ENCODE data around the gene FAM234B. TPM values are rescaled to one million over a fixed set of nuclear protein-coding genes. Genes with fewer than 3 reads are reported as not detected.

Gene FAM234B
- total and polyA plus RNA-seq, 2 of the 8 experiments (the other 6 are each of a cell fraction or from before 2014, with no cell fraction given): 12.5 to 29.1 TPM

GRCh38 chr12:13041224-13041623 lies 3.0 kb upstream of the FAM234B start:
- Histone ChIP-seq H3K27ac (ENCODE audit: low read depth, low read length) (no peak overlapping the region), H3K4me3 (ENCODE audit: extremely low read depth in 1 of 4, insufficient read depth in 2 of 4, low read depth in 3 of 4, low read length in 4 of 4) (no peak overlapping the region), H3K14ac (ENCODE audit: insufficient read length) (no peak overlapping the region), H3K27me3 (replicated peaks in 1 of 4; ENCODE audit: control insufficient read depth in 3 of 4, extremely low read depth in 1 of 4, insufficient read depth in 3 of 4, low read length in 3 of 4) (no peaks in the 10 kb centered on the region), H3K9me3 (ENCODE audit: insufficient read depth in 2 of 2, low read depth in 1 of 2, low read length in 1 of 2) (no peaks in the 10 kb centered on the region), H4K20me1 (replicated peaks in 1 of 2; ENCODE audit: control insufficient read depth in 1 of 2, insufficient read depth in 2 of 2, low read length in 2 of 2) (no peaks in the 10 kb centered on the region), H2BK120ac (replicated peaks; ENCODE audit: low read depth, low read length) (no peak overlapping the region), H3K79me2 (ENCODE audit: control insufficient read depth in 1 of 2, insufficient read depth in 2 of 2, low read length in 2 of 2) (peaks cover 0 to 8% of the 10 kb centered on the region in 2 experiments; a peak in 3 of 4 replicates), H2BK12ac (ENCODE audit: low read depth, low read length) (no peak overlapping the region), H4K5ac (ENCODE audit: insufficient read length, low read depth, low read length) (no peak overlapping the region), H3K36me3 (ENCODE audit: control insufficient read depth in 2 of 4, insufficient read depth in 4 of 4, low read length in 3 of 4) (no peaks in the 10 kb centered on the region), H2BK20ac (ENCODE audit: low read length) (no peak overlapping the region), H3K4ac (replicated peaks; ENCODE audit: insufficient read length, low read depth, low read length) (no peak overlapping the region), H3K56ac (replicated peaks; ENCODE audit: insufficient read length, low read depth, low read length) (no peak overlapping the region), H2AFZ (ENCODE audit: low read length) (no peak overlapping the region), H2BK5ac (ENCODE audit: low read depth, low read length) (no peak overlapping the region), H3K4me1 (replicated peaks in 1 of 4; ENCODE audit: control insufficient read depth in 3 of 4, insufficient read depth in 4 of 4, low read length in 3 of 4) (peaks cover 0 to 3% (median under 1%) of the 10 kb centered on the region in 4 experiments; a peak in 2 of 7 replicates), H3K23me2 (ENCODE audit: low read depth, low read length) (peaks cover 9% of the 10 kb centered on the region), H3K79me1 (ENCODE audit: low read depth, low read length) (no peaks in the 10 kb centered on the region), H3K18ac (ENCODE audit: extremely low read depth, low read length) (no peak overlapping the region), H3K9ac (replicated peaks in 1 of 4; ENCODE audit: extremely low read depth in 1 of 4, low read depth in 3 of 4, low read length in 3 of 4) (no peak overlapping the region), H2AK5ac (ENCODE audit: low read depth, low read length) (no peak overlapping the region), H2BK15ac (ENCODE audit: low read length) (no peak overlapping the region), H3K4me2 (ENCODE audit: insufficient read depth in 1 of 2, low read depth in 2 of 2, low read length in 2 of 2) (no peak overlapping the region), H3K23ac (ENCODE audit: insufficient read length) (no peak overlapping the region), H4K91ac (replicated peaks; ENCODE audit: insufficient read length, low read length) (no peak overlapping the region), H4K8ac (ENCODE audit: extremely low read depth, insufficient read depth, low read length) (no peak overlapping the region)
- CTCF ChIA-PET (ENCODE audit: partially characterized antibody): interaction anchor here (0.8 to 1.3 kb wide), 5 partner anchors 15 to 296 kb away, joined by 3 to 6 read pairs (median 4); no protein-coding TSS in a partner anchor
- POLR2A ChIA-PET (ENCODE audit: partially characterized antibody): no interaction called here
- no peak for TF ChIP-seq JUN (IDR thresholded peaks at IDR 0.05; ENCODE audit: low read depth, low read length)
- 95% methylated on average over 2 of the region's 2 CpGs; no CpG with 5 or more reads in 1 of the 2 experiments for WGBS, 2 experiments (ENCODE audit: extremely low coverage in 1 of 2, insufficient coverage in 1 of 2, insufficient read length in 1 of 2, insufficient replicate concordance in 2 of 2, low coverage in 1 of 2, low lambda C conversion rate in 2 of 2, missing lambda C conversion rate in 1 of 2)
- no peak for DNase-seq (ENCODE audit: low read depth in 1 of 2, low spot score in 2 of 2)
- FAIRE-seq: no peak
